OCI-LY7 (cell line): ENCODE results near the gene PPIL1.

Source experiments
- EZH2phosphoT487 ChIP-seq: fragments of 200-600 bp; sonication (generic); IDR thresholded peaks from 2 replicates; pipeline ENCODE4 v1.6.1; 2018; ENCODE audit warnings: low read depth, borderline replicate concordance, mild to moderate bottlenecking, mixed run types, antibody characterized with exemption, low read length, moderate library complexity, mixed read lengths
- TF ChIP-seq, protein P1 (sequence below): fragments of 200-600 bp; sonication (generic); conservative IDR thresholded peaks from 2 replicates; pipeline ENCODE4 v1.5.1; 2014; ENCODE audit warnings: mild to moderate bottlenecking, antibody characterized with exemption, low read length, moderate library complexity, mixed read lengths

DNA sequence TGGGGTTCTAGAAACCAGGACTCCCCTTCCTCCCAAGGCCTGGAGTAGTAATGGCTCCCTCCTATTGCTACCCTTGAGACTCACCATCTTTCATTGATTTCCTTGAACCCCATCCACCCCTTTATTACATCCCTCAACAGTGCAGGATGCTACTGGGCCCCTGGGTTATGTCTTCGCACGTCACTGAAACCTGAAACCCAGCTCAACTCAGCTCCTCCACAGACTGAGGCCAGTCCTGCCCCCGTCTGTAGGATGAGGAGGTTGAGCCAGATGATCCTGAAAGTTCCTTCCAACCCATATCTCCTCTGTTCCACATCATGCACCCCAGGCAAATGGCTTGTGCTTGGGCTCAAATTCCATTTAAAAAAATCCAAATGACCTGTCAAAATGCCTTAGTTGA, 56.8 kb downstream of the PPIL1 start:
- no peak for TF ChIP-seq EZH2phosphoT487
- TF ChIP-seq, protein P1, sequence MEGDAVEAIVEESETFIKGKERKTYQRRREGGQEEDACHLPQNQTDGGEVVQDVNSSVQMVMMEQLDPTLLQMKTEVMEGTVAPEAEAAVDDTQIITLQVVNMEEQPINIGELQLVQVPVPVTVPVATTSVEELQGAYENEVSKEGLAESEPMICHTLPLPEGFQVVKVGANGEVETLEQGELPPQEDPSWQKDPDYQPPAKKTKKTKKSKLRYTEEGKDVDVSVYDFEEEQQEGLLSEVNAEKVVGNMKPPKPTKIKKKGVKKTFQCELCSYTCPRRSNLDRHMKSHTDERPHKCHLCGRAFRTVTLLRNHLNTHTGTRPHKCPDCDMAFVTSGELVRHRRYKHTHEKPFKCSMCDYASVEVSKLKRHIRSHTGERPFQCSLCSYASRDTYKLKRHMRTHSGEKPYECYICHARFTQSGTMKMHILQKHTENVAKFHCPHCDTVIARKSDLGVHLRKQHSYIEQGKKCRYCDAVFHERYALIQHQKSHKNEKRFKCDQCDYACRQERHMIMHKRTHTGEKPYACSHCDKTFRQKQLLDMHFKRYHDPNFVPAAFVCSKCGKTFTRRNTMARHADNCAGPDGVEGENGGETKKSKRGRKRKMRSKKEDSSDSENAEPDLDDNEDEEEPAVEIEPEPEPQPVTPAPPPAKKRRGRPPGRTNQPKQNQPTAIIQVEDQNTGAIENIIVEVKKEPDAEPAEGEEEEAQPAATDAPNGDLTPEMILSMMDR, result no peak
